Activated CD4-positive, alpha-beta T cell treated with anti-CD3 and anti-CD28 coated beads, Interleukin-2, amount 10 ng/mL, durations not matched to agents 24 days and 14 days (primary cell): Measurements from ENCODE around the gene RNASEH2A. TPM values are rescaled to one million over a fixed set of nuclear protein-coding genes. Genes with fewer than 3 reads are reported as not detected.
A peak's percentile ranks its signal among the peaks of the same experiment; 100 is the strongest.

Source experiments
- DNase-seq: peaks from one replicate; pipeline ENCODE4 v3.0.0; 2022
- H3K27ac Mint-ChIP-seq: one replicate; pipeline ENCODE4 v1.8.0; 2022; ENCODE audit warnings: mild to moderate bottlenecking, mixed read lengths
- H3K27me3 Mint-ChIP-seq: one replicate; pipeline ENCODE4 v1.8.0; 2022; ENCODE audit warnings: mixed read lengths
- H3K36me3 Mint-ChIP-seq: one replicate; pipeline ENCODE4 v1.8.0; 2022; ENCODE audit warnings: low read depth, mild to moderate bottlenecking, mixed read lengths
- H3K4me1 Mint-ChIP-seq: one replicate; pipeline ENCODE4 v1.8.0; 2021; ENCODE audit warnings: mixed read lengths
- H3K4me3 Mint-ChIP-seq: one replicate; pipeline ENCODE4 v1.8.0; 2022; ENCODE audit warnings: mild to moderate bottlenecking, moderate library complexity, mixed read lengths
- H3K9me3 Mint-ChIP-seq: one replicate; pipeline ENCODE4 v1.8.0; 2021; ENCODE audit warnings: mixed read lengths
- intact Hi-C: fragments of 100-400 bp; cut with micrococcal nuclease; formaldehyde crosslinking; loops from one replicate; pipeline ENCODE4 v1.15.1; 2023
- total RNA-seq: library from RNA; stranded (reverse); gene quantifications from 2 replicates; pipeline ENCODE4 v1.2.3, GENCODE V29; 2022

Gene RNASEH2A
- total RNA-seq, result 35.8 and 51.5 TPM in 2 replicates

- Mint-ChIP-seq H3K4me1 (peaks cover 20% of the 10 kb centered on the region), H3K27me3 (no peaks in the 10 kb centered on the region), H3K27ac (peak within 1 kb of the TSS; percentile 89), H3K4me3 (peak within 1 kb of the TSS; percentile 96), H3K36me3 (peaks cover 18% of the 10 kb centered on the region), H3K9me3 (no peaks in the 10 kb centered on the region)
- intact Hi-C loops, result loop anchor here (1.0 kb wide), 1 partner anchor 69 kb away; the partner anchor contains the start of gene GET3
- DNase-seq, result peak; percentile 97
Observed at GRCh38 chr19:12806242-12807081, at the start of gene RNASEH2A. TSS of gene RNASEH2A (plus strand) at chr19:12806584. CDS start at chr19:12806674, 90 bp downstream.

DNA sequence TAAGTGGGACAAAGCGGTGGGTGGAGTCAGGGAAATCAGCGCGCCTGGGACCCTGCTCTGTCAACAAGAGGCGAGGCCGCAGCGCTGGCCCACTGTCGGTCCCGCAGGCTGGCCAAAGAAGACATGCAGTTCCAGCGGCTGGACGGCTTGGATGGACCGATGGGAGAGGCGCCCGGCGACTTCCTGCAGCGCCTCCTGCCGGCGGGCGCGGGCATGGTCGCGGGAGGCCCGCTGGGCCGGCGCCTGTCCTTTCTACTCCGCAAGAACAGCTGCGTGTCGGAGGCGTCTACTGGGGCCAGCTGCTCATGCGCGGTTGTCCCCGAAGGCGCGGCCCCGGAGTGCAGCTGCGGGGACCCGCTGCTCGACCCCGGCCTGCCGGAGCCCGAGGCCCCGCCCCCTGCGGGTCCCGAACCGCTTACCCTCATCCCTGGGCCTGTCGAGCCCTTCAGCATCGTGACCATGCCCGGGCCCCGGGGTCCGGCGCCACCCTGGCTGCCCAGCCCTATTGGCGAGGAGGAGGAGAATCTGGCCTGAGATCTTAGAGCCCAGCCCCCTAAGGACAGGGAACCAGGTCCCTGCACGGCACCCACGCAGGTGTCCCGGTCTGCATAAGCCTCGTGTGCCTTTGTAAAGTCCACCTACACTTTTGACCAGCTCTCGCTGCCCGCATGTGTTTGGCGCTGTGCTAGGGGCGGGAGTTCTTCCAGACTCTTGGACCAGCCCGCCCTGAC is 48.7 kb upstream of the RNASEH2A start:
- H3K4me1 Mint-ChIP-seq, result peaks cover 8% of the 10 kb centered on the region
- peak; percentile 93 for DNase-seq
- H3K27ac Mint-ChIP-seq, result no peak overlapping the region
- no peaks in the 10 kb centered on the region for H3K36me3 Mint-ChIP-seq
- H3K9me3 Mint-ChIP-seq, result no peaks in the 10 kb centered on the region
- H3K4me3 Mint-ChIP-seq, result peak overlapping the region; percentile 75
- peaks cover 8% of the 10 kb centered on the region for H3K27me3 Mint-ChIP-seq
- intact Hi-C loops, result loop anchor here (1.0 kb wide), 1 partner anchor 40 kb away; no protein-coding TSS in a partner anchor

DNA sequence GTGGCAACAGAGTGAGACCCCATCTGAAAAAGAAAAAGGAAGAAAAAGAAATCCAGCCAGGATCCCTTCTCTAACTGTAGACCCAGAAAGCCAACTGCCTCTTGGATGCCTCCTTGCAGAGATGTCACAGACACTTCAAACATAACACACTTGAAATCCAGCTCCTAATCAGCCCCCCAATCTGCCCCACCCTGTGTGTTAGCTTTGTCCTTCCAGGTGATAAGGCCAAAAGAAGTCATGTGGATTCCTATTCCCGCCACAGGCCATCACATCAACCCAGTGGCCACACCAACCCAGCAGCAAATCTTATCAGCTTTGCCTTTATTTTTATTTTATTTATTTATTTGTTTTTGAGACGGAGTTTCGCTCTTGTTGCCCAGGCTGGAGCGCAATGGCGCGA is 46.7 kb upstream of the RNASEH2A start:
- no peak overlapping the region for H3K4me3 Mint-ChIP-seq
- intact Hi-C loops, result loop anchor here (1.0 kb wide), 1 partner anchor 37 kb away; no protein-coding TSS in a partner anchor
- no peaks in the 10 kb centered on the region for H3K36me3 Mint-ChIP-seq
- H3K4me1 Mint-ChIP-seq, result peaks cover 8% of the 10 kb centered on the region
- H3K27me3 Mint-ChIP-seq, result peaks cover 4% of the 10 kb centered on the region
- no peak for DNase-seq
- no peaks in the 10 kb centered on the region for H3K9me3 Mint-ChIP-seq
- no peak overlapping the region for H3K27ac Mint-ChIP-seq

GRCh38 chr19:12763100-12763499 is 43.3 kb upstream of the RNASEH2A start:
- Mint-ChIP-seq H3K4me1 (peaks cover 6% of the 10 kb centered on the region), H3K27ac (no peak overlapping the region), H3K4me3 (no peak overlapping the region), H3K9me3 (no peaks in the 10 kb centered on the region), H3K27me3 (peaks cover 2% of the 10 kb centered on the region), H3K36me3 (no peaks in the 10 kb centered on the region)
- intact Hi-C loops, result no loop called here
- DNase-seq, result no peak

DNA sequence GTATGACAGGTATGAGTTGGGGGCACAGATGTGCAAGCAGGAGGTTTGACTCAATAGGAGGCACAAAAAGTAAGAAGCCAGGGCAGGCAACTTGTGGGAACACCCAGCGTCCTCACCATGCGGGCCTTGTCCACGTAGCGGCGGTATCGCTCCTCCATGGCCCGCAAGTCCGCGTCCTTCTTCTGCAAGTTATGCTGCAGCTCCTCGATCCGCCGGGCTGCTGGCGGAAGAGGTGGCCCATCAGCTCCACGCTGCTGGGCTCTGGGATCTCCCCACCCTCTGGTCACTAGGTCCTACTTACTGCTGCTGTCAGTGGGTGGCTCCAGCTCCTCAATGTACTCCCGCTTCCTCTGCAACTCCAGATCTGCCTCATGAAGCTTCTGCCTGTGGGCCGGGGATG is 41.7 kb upstream of the RNASEH2A start:
- intact Hi-C loops, result no loop called here
- Mint-ChIP-seq H3K4me1 (peaks cover 4% of the 10 kb centered on the region), H3K27ac (no peak overlapping the region), H3K9me3 (no peaks in the 10 kb centered on the region), H3K27me3 (no peaks in the 10 kb centered on the region), H3K36me3 (no peaks in the 10 kb centered on the region), H3K4me3 (no peak overlapping the region)
- no peak for DNase-seq

- no peaks in the 10 kb centered on the region for H3K36me3 Mint-ChIP-seq
- peak; percentile 96 for DNase-seq
- no peak overlapping the region for H3K27ac Mint-ChIP-seq
- H3K4me1 Mint-ChIP-seq, result peaks cover 3% of the 10 kb centered on the region
- H3K9me3 Mint-ChIP-seq, result no peaks in the 10 kb centered on the region
- intact Hi-C loops, result loop anchor here (1.0 to 2.0 kb wide), 2 partner anchors 30 to 81 kb away; no protein-coding TSS in a partner anchor
- no peaks in the 10 kb centered on the region for H3K27me3 Mint-ChIP-seq
- H3K4me3 Mint-ChIP-seq, result peak overlapping the region; percentile 70
Observed at GRCh38 chr19:12766051-12766521, 40.3 kb upstream of the RNASEH2A start.

- Mint-ChIP-seq H3K4me3 (no peak overlapping the region), H3K36me3 (no peaks in the 10 kb centered on the region), H3K4me1 (peaks cover 3% of the 10 kb centered on the region), H3K27me3 (no peaks in the 10 kb centered on the region), H3K9me3 (no peaks in the 10 kb centered on the region), H3K27ac (no peak overlapping the region)
- no peak for DNase-seq
- intact Hi-C loops, result loop anchor here (2.0 kb wide), 1 partner anchor 80 kb away; no protein-coding TSS in a partner anchor
Observed at GRCh38 chr19:12767150-12767549, 39.2 kb upstream of the RNASEH2A start.

GRCh38 chr19:12767666-12768065 is 38.7 kb upstream of the RNASEH2A start:
- Mint-ChIP-seq H3K9me3 (no peaks in the 10 kb centered on the region), H3K27me3 (no peaks in the 10 kb centered on the region), H3K4me3 (no peak overlapping the region), H3K27ac (no peak overlapping the region), H3K36me3 (no peaks in the 10 kb centered on the region), H3K4me1 (peaks cover 3% of the 10 kb centered on the region)
- intact Hi-C loops, result loop anchor here (2.0 kb wide), 1 partner anchor 79 kb away; no protein-coding TSS in a partner anchor
- DNase-seq, result no peak

DNA sequence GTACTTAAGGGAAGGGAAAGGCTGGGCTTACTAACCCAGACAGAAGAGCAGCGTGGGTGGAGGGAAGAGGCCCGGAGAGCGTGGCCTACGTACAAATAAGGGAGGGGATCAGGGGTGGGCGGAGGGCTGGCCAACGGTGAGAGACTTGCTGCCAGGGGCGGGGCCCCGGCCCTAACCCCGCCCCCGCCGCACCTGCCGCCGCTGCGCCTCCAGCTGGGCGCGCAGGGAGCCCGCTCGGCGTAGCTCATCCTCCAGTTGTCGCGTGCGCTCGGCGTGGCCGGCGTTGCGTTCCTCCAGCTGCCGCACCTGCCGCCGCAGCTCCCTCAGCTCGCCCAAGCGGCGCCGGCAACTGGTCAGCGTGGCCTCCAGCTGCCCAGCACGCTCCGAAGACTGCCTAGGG is 36.7 kb upstream of the RNASEH2A start:
- DNase-seq, result peak; percentile 79
- Mint-ChIP-seq H3K27me3 (no peaks in the 10 kb centered on the region), H3K4me3 (no peak overlapping the region), H3K4me1 (peaks cover 14% of the 10 kb centered on the region), H3K36me3 (no peaks in the 10 kb centered on the region), H3K27ac (no peak overlapping the region), H3K9me3 (no peaks in the 10 kb centered on the region)
- intact Hi-C loops, result no loop called here

DNA sequence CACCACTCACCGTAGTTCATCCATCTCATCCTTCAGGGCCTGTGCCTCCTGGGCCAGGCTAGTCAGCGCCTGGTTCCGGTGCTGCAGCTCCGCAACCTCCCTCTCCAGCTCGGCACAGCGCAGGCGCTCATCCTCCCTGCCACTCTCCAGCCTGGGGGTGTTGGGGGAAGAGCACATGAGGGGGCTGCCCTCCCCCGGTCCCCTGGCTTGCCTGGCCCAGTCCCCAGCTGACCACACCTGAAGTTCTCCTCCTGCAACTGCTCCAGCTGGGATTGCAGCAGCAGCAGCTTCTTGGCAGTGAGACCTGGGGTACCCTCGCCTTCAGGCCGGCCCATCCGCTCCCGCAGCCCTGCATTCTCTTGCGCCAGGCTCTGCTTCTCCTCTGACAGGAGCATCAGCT is 35.5 kb upstream of the RNASEH2A start:
- Mint-ChIP-seq H3K4me3 (no peak overlapping the region), H3K4me1 (peaks cover 14% of the 10 kb centered on the region), H3K27ac (no peak overlapping the region), H3K27me3 (no peaks in the 10 kb centered on the region), H3K36me3 (no peaks in the 10 kb centered on the region), H3K9me3 (no peaks in the 10 kb centered on the region)
- DNase-seq, result no peak
- intact Hi-C loops, result no loop called here

DNA sequence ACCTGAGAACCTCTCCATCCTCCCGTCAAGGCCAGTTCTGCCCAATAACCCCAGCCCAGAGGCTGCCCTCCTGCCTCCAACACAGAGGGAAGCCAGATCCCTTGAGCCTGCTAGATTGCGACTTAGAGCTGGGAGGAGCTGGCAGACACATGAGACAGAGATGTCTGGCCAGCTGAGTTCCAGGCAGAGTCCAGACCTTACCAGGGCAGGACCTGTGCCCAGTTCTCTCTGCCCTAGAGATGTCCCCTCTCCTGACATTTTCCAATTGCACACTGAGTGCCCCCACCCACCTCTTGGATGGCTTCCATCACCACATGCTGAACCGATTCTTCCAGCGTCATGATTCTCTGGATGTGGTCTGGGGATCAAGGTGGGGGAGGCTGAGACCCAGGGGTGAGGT is 34.1 kb upstream of the RNASEH2A start:
- Mint-ChIP-seq H3K27ac (no peak overlapping the region), H3K4me3 (no peak overlapping the region), H3K27me3 (no peaks in the 10 kb centered on the region), H3K4me1 (peaks cover 17% of the 10 kb centered on the region), H3K36me3 (no peaks in the 10 kb centered on the region), H3K9me3 (no peaks in the 10 kb centered on the region)
- DNase-seq, result no peak
- intact Hi-C loops, result no loop called here

DNA sequence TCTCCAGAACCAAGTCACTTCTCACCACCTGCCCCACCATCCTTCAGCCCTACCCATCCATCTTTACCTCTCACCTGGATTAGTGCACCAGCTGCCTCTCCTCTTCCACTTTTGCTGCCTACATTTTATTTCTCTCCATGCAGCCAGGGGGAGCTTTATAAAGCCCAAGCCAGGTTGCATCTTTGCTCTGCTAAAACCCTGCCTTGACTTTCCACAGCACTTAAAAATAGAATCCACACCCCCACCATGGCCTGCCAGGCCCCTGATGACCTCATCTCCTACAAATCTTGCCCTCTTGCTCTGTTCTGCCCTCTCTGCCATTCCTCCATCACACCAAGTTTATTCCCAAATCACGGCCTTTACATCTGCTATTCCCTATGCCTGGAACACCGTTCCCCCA is 32.8 kb upstream of the RNASEH2A start:
- H3K4me1 Mint-ChIP-seq, result peaks cover 23% of the 10 kb centered on the region
- DNase-seq, result peak; percentile 70
- no peaks in the 10 kb centered on the region for H3K9me3 Mint-ChIP-seq
- H3K27ac Mint-ChIP-seq, result peak overlapping the region; percentile 9
- H3K36me3 Mint-ChIP-seq, result no peaks in the 10 kb centered on the region
- no peaks in the 10 kb centered on the region for H3K27me3 Mint-ChIP-seq
- H3K4me3 Mint-ChIP-seq, result peak overlapping the region; percentile 15
- intact Hi-C loops, result no loop called here

GRCh38 chr19:12774588-12775555 is 31.5 kb upstream of the RNASEH2A start, which contains the start of gene HOOK2:
TSS of gene HOOK2 (minus strand) at chr19:12775552. CDS start at chr19:12775449, 103 bp downstream.
- peak within 1 kb of the TSS; percentile 74 for H3K4me3 Mint-ChIP-seq
- H3K9me3 Mint-ChIP-seq, result no peaks in the 10 kb centered on the region
- H3K27ac Mint-ChIP-seq, result peak within 1 kb of the TSS; percentile 70
- no peak for DNase-seq
- no peaks in the 10 kb centered on the region for H3K36me3 Mint-ChIP-seq
- H3K4me1 Mint-ChIP-seq, result peaks cover 33% of the 10 kb centered on the region
- intact Hi-C loops, result loop anchor here (5.0 kb wide), 1 partner anchor 62 kb away; the partner anchor contains the start of gene MAST1
- H3K27me3 Mint-ChIP-seq, result no peaks in the 10 kb centered on the region
